Measurements from ENCODE around the gene C19orf85.

DNA sequence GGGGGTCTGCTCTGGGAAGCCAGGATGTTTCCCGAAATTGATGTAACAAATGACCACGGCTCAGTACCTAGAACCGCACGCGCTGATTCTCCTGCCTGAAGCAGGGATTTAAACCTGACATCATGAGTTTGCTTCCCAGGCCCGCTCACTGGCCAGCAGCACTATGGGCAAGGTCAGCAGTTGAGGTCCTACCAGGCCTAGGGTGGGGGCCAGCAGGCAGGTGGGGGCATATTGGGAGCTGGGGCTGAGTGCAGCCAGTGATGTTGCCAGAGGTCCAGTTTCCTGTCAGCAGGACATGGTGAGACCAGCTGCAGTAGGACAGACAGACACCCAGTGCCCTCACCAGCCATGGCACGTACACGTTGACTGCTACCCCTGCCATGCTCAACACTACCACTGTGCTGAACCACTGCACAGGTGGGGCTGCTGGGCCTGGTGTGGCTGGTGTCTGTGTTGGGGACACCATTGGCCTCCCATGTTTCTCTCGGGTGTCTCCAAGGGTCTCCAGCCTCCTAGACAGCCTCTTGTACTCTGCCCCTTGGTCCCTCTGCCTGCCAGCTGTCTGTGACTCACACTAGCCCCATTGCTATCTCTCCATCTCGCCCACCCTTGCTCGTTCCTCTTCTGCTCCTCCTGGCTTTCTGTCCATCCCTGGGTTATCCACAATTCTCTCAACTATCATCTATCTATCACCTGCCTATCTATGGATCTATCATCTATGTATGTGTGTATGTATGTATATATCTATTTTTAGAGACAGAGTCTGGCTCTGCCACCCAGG, 1.1 kb upstream of the C19orf85 start:
- TF ChIP-seq, protein P1, sequence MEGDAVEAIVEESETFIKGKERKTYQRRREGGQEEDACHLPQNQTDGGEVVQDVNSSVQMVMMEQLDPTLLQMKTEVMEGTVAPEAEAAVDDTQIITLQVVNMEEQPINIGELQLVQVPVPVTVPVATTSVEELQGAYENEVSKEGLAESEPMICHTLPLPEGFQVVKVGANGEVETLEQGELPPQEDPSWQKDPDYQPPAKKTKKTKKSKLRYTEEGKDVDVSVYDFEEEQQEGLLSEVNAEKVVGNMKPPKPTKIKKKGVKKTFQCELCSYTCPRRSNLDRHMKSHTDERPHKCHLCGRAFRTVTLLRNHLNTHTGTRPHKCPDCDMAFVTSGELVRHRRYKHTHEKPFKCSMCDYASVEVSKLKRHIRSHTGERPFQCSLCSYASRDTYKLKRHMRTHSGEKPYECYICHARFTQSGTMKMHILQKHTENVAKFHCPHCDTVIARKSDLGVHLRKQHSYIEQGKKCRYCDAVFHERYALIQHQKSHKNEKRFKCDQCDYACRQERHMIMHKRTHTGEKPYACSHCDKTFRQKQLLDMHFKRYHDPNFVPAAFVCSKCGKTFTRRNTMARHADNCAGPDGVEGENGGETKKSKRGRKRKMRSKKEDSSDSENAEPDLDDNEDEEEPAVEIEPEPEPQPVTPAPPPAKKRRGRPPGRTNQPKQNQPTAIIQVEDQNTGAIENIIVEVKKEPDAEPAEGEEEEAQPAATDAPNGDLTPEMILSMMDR (IDR thresholded peaks at IDR 0.05), result no peak
- no peak for TF ChIP-seq POLR2A (IDR thresholded peaks at IDR 0.05)

Measured in gastroesophageal sphincter (tissue), 3 donors.